Subcutaneous adipose tissue (tissue), 4 donors: ENCODE results near the gene CCNQ. TPM values are rescaled to one million over a fixed set of nuclear protein-coding genes. Genes with fewer than 3 reads are reported as not detected.

Experiments used
- total RNA-seq, 4 donors: library from RNA; depleted of rRNA; stranded (reverse); fragments of >200 nt; gene quantifications; one replicate each; pipeline ENCODE4 v1.1.0, GENCODE V29; 2016
- TF ChIP-seq, protein P1 (sequence below): fragments of 450-650 bp; IDR thresholded peaks from one replicate; pipeline ENCODE4 v1.5.1; 2016; ENCODE audit warnings: low read depth, mild to moderate bottlenecking, control low read depth, antibody characterized with exemption, moderate library complexity

Gene CCNQ
- total RNA-seq, 4 donors from 2014 or later = 25.6 to 37.5 (median 30.6) TPM

DNA sequence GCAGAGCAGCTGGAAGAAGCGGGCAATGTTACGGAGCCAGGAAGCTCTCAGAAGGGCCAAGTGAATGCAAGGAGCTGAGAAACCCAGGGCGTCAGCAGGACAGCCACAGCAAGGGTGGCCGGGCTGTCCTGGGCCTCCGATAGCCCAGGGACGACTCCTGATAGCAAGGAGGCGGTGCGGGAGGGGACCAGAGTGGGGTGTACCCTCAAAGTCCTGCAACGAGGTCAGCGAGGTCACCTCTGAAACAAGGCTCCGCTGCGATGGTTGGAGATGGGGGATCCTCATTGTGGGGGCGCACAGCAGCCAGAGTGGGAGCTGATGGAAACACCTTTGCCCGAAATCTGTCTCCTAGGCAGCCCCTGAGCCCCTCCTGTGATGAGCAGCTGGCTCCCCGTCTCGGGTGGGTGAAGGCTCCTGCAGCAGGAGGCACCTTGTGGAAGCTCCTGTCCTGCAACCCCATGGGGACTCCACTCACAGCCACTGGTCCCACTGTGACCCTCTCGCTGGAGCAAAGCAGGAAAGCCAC lies 4.3 kb upstream of the CCNQ start:
- TF ChIP-seq, protein P1, sequence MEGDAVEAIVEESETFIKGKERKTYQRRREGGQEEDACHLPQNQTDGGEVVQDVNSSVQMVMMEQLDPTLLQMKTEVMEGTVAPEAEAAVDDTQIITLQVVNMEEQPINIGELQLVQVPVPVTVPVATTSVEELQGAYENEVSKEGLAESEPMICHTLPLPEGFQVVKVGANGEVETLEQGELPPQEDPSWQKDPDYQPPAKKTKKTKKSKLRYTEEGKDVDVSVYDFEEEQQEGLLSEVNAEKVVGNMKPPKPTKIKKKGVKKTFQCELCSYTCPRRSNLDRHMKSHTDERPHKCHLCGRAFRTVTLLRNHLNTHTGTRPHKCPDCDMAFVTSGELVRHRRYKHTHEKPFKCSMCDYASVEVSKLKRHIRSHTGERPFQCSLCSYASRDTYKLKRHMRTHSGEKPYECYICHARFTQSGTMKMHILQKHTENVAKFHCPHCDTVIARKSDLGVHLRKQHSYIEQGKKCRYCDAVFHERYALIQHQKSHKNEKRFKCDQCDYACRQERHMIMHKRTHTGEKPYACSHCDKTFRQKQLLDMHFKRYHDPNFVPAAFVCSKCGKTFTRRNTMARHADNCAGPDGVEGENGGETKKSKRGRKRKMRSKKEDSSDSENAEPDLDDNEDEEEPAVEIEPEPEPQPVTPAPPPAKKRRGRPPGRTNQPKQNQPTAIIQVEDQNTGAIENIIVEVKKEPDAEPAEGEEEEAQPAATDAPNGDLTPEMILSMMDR = no peak

DNA sequence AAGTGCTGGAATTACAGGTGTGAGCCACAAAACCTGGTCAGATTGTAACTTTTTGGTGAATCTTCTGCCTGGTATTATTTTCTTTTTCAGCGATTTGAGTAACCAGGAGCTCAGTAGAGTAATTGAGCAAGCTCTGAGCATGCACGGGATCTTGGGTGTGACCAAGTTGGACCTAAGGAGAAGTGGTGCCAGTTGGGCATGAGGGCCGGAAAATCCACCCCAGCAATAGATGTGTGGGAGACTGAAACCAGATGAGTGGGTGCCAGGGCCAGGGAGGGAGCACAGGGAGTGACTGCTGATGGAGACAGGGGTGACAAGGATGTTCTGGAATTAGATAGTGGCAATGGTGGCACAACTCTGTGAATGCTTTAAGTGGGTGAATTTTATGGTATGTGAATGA lies 3.7 kb upstream of the CCNQ start:
- TF ChIP-seq, protein P1 = no peak

DNA sequence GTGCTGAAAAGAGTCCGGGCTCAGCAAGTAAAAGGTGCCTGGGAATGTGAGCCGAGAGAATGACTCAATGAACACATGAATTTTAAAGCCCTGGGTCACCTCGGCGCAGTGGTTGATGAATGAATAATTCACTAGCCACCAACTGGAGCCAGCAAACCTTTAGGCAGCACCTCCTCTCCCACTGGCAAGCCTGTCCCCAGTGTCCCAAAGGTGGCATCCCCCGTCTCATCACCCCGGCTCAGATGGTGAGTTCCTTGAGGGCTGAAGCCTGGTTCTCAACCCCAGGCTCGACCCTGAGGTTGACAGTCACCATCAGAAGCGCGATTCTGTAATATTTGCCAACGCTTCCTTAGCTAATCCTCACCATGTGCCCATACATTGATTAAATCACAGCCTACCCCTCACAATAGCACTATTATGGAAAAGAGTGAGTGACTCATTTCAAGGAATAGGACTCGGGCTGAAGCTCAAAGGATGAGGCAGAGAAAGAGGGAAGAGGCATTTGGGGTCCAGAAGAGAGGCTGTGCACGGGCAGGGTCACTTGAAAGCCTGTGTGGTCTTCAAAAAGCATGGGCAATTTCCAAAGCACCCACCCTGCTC lies 2.7 kb upstream of the CCNQ start:
- TF ChIP-seq, protein P1 = no peak

DNA sequence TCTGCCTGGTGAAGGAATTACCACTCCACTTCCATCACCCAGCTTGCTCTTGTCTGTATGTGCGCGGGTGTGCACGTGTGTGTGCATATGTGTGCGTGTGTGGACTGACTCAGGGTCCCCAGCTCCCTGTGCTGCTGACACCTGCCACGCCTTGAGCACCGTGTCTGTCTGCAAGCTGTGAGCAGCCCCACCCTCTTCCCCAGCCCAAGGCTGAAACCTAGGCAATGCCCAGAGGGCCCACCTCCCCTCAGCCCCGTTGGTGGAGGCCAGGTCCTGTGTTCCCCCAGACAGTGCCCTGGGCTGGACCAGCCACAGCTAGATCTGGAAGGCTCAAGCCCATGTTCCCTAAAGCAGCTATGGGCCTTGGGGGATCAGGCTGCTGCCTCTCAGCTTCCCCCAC lies 2.0 kb upstream of the CCNQ start:
- TF ChIP-seq, protein P1 = no peak

DNA sequence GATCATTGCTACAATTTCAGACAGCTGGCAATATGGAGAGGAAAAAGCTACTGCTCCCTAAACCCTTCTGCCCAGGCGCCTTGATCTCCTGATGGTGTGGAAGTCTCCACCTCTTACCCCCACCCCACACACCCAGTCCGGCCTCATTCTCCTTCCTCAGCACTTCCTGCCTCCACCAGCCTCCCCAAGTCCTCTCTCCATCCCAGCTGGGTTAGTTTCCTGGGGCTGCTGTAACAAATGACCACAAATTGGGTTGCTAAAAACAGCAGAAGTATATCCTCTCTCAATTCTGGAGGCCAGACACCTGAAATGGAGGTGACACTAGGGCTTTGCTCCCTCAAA lies 1.1 kb upstream of the CCNQ start:
- TF ChIP-seq, protein P1 = no peak

DNA sequence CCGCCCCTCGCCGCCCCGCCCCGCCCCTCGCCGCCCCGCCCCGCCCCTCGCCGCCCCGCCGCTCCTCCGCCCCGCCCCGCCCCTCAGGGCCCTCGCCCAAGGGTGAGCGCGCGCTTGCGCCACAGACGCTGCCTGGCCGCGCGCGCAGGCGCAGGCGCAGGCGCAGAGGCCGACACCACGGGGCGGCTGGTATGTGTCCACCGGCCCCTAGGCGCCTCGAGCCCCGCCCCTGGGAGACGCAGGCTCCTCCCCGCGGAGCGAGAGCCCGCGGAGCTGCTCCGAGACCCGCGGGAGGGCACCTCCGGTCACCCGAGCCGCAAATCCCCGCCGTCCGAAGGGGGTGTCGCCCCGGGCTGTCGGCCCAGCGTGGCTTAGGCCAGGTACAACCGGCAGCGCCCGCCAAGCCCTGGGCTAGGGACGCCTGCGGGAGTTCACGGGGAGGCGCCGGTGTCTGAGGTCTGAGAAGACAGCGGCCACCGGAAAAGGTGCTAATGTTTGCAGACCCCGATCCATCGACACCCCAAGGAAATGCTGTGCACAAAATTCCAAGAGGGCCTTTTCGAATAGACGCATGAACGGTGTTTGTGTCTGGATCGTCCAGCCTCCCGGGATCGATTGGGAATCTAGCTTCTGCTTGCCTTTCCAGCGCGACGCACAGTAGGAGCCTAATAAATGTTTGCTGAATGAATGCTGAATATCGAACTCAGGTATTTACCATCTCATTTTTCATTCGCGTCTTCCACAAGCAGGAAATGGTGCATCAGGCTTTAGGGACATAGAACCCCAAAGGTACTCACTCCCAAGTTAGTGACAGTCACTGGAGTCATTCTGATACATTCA lies 473 bp upstream of the CCNQ start:
- TF ChIP-seq, protein P1 = no peak

DNA sequence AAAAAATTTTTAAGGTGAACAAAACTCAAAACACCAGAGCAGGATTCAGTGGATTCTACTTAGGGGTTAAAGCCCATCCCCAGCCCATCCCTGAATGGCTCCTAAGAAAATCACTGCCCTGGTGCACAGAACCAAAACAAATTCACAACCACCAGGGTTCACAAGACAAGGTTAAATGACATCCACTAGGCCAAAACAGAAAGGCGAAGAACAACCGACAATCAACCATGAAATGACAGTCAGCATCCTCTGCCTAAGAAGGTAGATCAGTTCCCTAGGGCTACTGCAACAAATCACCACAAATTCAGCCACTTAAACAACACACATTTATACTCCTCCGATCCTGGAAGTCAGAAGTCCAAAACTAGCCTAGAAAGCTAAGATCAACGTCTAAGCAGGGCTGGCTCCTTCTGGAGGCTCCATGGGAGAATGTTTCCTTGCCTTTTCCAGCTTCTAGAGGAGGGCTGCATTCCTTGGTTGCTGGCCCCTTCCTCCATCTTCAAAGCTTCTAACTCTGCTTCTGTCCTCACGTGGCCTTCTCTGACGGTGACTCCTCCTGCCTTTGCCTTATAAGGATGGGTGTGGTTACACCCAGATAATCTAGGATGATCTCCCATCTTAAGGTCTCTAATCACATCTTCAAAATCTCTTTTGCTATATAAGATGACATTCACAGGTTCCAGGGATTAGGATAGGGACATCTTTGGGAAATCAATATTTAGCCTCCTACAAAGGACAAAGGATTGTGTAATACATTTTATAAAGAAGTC lies 1.8 kb downstream of the CCNQ start:
- TF ChIP-seq, protein P1 = no peak
